CD8-positive, alpha-beta memory T cell (primary cell): Measurements from ENCODE around the gene C11orf42. TPM values are rescaled to one million over a fixed set of nuclear protein-coding genes. Genes with fewer than 3 reads are reported as not detected.

Experiments
- CTCF ChIA-PET: fragments of 350-600 bp; sonication (Branson Sonifier 250); formaldehyde crosslinking; loops from one replicate; lab custom pipeline; 2021; ENCODE audit warnings: antibody characterized with exemption; lab: Charles Lee
- POLR2A ChIA-PET: fragments of 350-600 bp; sonication (Branson Sonifier 250); formaldehyde crosslinking; loops from one replicate; lab custom pipeline; 2021; ENCODE audit warnings: antibody characterized with exemption; lab: Charles Lee
- DNase-seq, 5 donors: peaks; one replicate each; pipeline versions ENCODE4 v3.0.0 to v3.0.0-alpha.2; 2020 to 2022; ENCODE audit warnings: mixed read lengths in 1 of 5
- H3K27ac ChIP-seq: one replicate; pipeline ENCODE4 v1.7.0; 2013; ENCODE audit warnings: low read depth, mild to moderate bottlenecking, low read length, moderate library complexity
- H3K27me3 ChIP-seq: 2 replicates; pipeline ENCODE4 v1.7.0; 2013; ENCODE audit warnings: low read length, mild to moderate bottlenecking; ENCODE audit not compliant: insufficient read depth, poor library complexity, severe bottlenecking
- H3K36me3 ChIP-seq: 2 replicates; pipeline ENCODE4 v1.7.0; 2013; ENCODE audit warnings: mild to moderate bottlenecking, low read length, moderate library complexity; ENCODE audit not compliant: insufficient read depth
- H3K4me1 ChIP-seq: 2 replicates; pipeline ENCODE4 v1.7.0; 2013; ENCODE audit warnings: mild to moderate bottlenecking, low read length, moderate library complexity; ENCODE audit not compliant: insufficient read depth
- H3K4me3 ChIP-seq: 2 replicates; pipeline ENCODE4 v1.7.0; 2013; ENCODE audit warnings: mild to moderate bottlenecking, low read length
- H3K9me3 ChIP-seq: 2 replicates; pipeline ENCODE4 v1.7.0; 2013; ENCODE audit warnings: mild to moderate bottlenecking, low read length
- H3K27ac Mint-ChIP-seq, 8 donors: one replicate each; pipeline ENCODE4 v1.8.0; 2020 to 2021; ENCODE audit warnings: mixed read lengths in 8 of 8, mild to moderate bottlenecking in 6 of 8, inconsistent platforms in 3 of 8, moderate library complexity in 3 of 8
- H3K27me3 Mint-ChIP-seq, 2 donors: one replicate each; pipeline ENCODE4 v1.8.0; 2020 to 2021; ENCODE audit warnings: mixed read lengths in 2 of 2, mild to moderate bottlenecking in 1 of 2, moderate library complexity in 1 of 2
- H3K36me3 Mint-ChIP-seq, 3 donors: one replicate each; pipeline ENCODE4 v1.8.0; 2020 to 2021; ENCODE audit warnings: mixed read lengths in 3 of 3, inconsistent platforms in 1 of 3, mild to moderate bottlenecking in 1 of 3
- H3K4me1 Mint-ChIP-seq, 3 donors: one replicate each; pipeline ENCODE4 v1.8.0; 2020 to 2021; ENCODE audit warnings: mixed read lengths in 3 of 3, inconsistent platforms in 1 of 3, mild to moderate bottlenecking in 1 of 3
- H3K4me3 Mint-ChIP-seq, 7 donors: one replicate each; pipeline ENCODE4 v1.8.0; 2020 to 2021; ENCODE audit warnings: mixed read lengths in 7 of 7, mild to moderate bottlenecking in 6 of 7, moderate library complexity in 4 of 7, inconsistent platforms in 2 of 7
- H3K9me3 Mint-ChIP-seq, 5 donors: one replicate each; pipeline ENCODE4 v1.8.0; 2020 to 2022; ENCODE audit warnings: mixed read lengths in 5 of 5, mild to moderate bottlenecking in 3 of 5, moderate library complexity in 2 of 5, inconsistent platforms in 1 of 5
- polyA plus RNA-seq: library from polyadenylated mRNA; unstranded; fragments of 300-500 nt; fragmentation: Illumina TruSeq; gene quantifications from one replicate; pipeline ENCODE4 v1.2.3, GENCODE V29; 2021
- total RNA-seq, 2 experiments: library from RNA; stranded (reverse); gene quantifications; one replicate each; pipeline ENCODE4 v1.2.3, GENCODE V29; 2021

Gene C11orf42, protein sequence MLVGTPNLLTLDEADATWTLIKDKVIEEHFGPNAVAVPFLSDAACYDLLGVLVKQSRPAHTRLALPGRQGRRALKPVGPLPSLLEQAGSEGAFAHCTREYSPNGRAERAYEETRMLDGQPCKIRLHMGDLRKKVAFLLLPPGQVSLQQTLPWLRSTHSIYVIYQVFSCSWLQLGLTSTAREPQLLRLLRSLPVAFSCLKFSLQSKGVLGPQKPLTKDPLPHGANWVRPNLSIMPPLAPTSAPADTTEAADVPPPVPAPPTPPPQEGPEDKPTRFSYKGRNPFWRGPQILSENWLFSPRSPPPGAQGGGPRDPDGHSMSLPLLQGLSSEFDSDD
- total RNA-seq (not detected), polyA plus RNA-seq (not detected)

DNA sequence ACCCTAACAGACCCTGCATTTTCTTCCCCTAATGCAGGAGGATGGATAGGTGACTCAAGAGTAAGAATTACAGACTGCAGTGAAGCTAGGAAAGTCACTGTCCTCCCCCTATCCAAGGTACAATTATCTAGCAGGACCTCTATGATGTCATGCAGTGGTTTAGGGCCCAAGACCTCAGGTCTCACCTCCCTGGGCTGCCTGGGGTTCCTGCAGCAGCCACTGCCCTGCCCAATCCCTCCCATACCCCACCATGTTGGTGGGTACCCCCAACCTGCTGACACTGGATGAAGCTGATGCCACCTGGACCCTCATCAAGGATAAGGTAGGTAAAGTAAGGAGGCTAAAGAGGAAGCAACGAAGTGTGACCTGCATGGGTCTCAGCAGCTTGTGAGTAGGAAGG is at the start of gene C11orf42:
TSS of gene C11orf42 (plus strand) at position 192 of the 400 bp plus-strand sequence. CDS start at position 251, 59 bp downstream.
- Histone ChIP-seq H3K4me3 (no peak within 1 kb of the TSS), H3K27ac (no peak within 1 kb of the TSS), H3K9me3 (no peaks in the 10 kb centered on the region), H3K27me3 (no peaks in the 10 kb centered on the region), H3K36me3 (no peaks in the 10 kb centered on the region), H3K4me1 (peaks cover 30% of the 10 kb centered on the region)
- Mint-ChIP-seq H3K27me3 (no peaks in the 10 kb centered on the region), H3K9me3 (no peaks in the 10 kb centered on the region), H3K27ac (peak within 1 kb of the TSS in 5 of 8 donors; percentile 1 to 90 (median 73)), H3K36me3 (peaks cover 0 to 49% (median 9%) of the 10 kb centered on the region in 3 donors), H3K4me1 (peaks cover 39 to 47% (median 45%) of the 10 kb centered on the region in 3 donors), H3K4me3 (no peak within 1 kb of the TSS)
- ChIA-PET POLR2A (no interaction called here), CTCF (no interaction called here)
- no peak for DNase-seq

DNA sequence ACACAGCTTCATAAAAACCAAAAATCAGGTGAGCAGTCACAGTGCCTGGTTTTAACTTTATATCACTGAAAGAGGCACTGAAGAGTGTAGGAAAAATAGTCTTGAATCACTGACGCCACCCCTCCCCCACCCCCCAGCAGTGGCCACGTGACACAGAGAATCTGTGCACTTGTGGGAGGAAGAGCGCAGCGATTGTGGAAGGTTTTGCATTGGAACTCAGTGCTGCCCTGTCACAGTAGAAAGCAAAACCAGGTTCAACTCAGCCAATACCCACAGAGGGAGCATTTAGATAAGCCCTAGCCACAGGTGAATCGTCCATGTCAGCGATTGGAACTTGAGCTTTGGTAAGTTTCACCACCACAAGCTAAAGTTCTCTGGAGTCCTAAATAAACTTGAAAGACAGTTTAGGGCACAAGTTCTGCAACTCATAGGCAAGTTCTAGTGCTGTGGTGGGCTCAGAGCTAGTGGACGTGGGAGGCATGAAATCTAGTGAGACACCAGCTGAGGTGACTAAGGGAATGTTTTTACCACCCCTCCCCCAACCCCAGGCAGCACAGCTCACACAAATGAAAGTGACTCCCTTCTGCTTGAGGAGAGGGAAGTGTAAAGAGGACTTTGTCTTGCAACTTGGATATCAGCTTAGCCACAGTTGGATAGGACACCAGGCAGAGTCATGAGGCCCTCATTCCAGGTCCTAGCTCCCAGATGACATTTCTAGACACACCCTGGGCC is 48.6 kb upstream of the C11orf42 start:
- Histone ChIP-seq H3K27me3 (no peaks in the 10 kb centered on the region), H3K4me1 (no peaks in the 10 kb centered on the region), H3K4me3 (no peak overlapping the region), H3K9me3 (no peaks in the 10 kb centered on the region), H3K27ac (no peak overlapping the region), H3K36me3 (no peaks in the 10 kb centered on the region)
- H3K36me3 Mint-ChIP-seq = no peaks in the 10 kb centered on the region
- no peak overlapping the region for H3K4me3 Mint-ChIP-seq
- POLR2A ChIA-PET = no interaction called here
- no peaks in the 10 kb centered on the region for H3K4me1 Mint-ChIP-seq
- peak overlapping the region in 1 of 8 donors; percentile 43 for H3K27ac Mint-ChIP-seq
- H3K9me3 Mint-ChIP-seq = peaks cover 0 to 2% (median 0%) of the 10 kb centered on the region in 5 donors
- peaks cover 6 to 26% of the 10 kb centered on the region in 2 donors for H3K27me3 Mint-ChIP-seq
- no peak for DNase-seq
- CTCF ChIA-PET = no interaction called here

DNA sequence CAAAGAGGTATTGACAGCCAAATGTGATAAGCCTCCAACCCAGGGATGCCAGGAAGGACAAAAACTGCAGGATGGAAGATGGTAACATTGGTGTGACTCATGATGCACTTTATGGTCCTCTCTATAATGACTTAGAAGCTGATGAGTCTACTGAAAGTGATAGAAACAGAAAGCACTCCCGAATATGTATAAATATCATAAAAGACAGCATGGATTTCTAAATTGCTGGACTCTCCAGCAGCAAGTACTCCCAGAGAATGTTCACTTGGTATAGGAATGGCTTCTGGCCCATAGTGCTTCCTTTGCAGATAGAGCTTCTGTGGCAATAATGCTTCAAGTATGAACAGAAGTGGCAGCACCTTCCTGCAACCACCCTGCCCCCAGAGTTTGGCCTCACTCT is 35.1 kb upstream of the C11orf42 start, which contains the start of gene OR52B2:
TSS of gene OR52B2 (minus strand) at position 101 of the 400 bp plus-strand sequence. CDS start at position 101, 0 bp downstream.
- H3K27ac ChIP-seq = no peak within 1 kb of the TSS
- Mint-ChIP-seq H3K9me3 (peaks cover 0 to 5% (median 2%) of the 10 kb centered on the region in 5 donors), H3K4me3 (peak within 1 kb of the TSS in 1 of 7 donors; percentile 49), H3K4me1 (no peaks in the 10 kb centered on the region), H3K27me3 (peaks cover 0 to 12% of the 10 kb centered on the region in 2 donors), H3K27ac (no peak within 1 kb of the TSS), H3K36me3 (peaks cover 0 to 11% (median 0%) of the 10 kb centered on the region in 3 donors)
- no peak for DNase-seq
- no peaks in the 10 kb centered on the region for H3K9me3 ChIP-seq
- H3K36me3 ChIP-seq = no peaks in the 10 kb centered on the region
- POLR2A ChIA-PET = no interaction called here
- H3K27me3 ChIP-seq = no peaks in the 10 kb centered on the region
- CTCF ChIA-PET = no interaction called here
- H3K4me3 ChIP-seq = no peak within 1 kb of the TSS
- no peaks in the 10 kb centered on the region for H3K4me1 ChIP-seq

DNA sequence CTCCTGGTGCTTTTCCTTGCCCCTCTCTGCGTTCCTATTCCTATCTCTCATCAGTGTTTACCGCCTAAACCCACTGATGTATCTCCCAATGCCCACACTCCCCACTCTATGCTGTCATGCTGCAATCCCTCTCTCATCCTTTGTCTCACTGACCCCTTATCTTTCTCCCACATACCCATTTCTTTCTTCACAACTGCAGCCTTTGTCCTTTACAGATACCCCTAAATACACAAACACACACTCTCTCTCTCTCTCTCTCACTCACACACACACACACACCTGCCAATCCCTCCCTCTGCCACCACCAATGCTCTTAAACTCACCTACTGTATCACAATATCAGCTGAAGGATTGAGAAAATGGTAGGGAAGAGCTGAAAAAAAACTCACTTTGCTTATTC is 29.9 kb upstream of the C11orf42 start:
- Histone ChIP-seq H3K27me3 (no peaks in the 10 kb centered on the region), H3K4me3 (no peak overlapping the region), H3K9me3 (no peaks in the 10 kb centered on the region), H3K36me3 (no peaks in the 10 kb centered on the region), H3K4me1 (no peaks in the 10 kb centered on the region), H3K27ac (no peak overlapping the region)
- DNase-seq = no peak
- peak overlapping the region in 1 of 8 donors; percentile 10 for H3K27ac Mint-ChIP-seq
- CTCF ChIA-PET = no interaction called here
- peaks cover 7 to 10% of the 10 kb centered on the region in 2 donors for H3K27me3 Mint-ChIP-seq
- peaks cover 0 to 11% (median 2%) of the 10 kb centered on the region in 5 donors for H3K9me3 Mint-ChIP-seq
- peaks cover 0 to 11% (median 2%) of the 10 kb centered on the region in 3 donors for H3K36me3 Mint-ChIP-seq
- H3K4me3 Mint-ChIP-seq = no peak overlapping the region
- peaks cover 14 to 23% (median 22%) of the 10 kb centered on the region in 3 donors for H3K4me1 Mint-ChIP-seq
- POLR2A ChIA-PET = no interaction called here

DNA sequence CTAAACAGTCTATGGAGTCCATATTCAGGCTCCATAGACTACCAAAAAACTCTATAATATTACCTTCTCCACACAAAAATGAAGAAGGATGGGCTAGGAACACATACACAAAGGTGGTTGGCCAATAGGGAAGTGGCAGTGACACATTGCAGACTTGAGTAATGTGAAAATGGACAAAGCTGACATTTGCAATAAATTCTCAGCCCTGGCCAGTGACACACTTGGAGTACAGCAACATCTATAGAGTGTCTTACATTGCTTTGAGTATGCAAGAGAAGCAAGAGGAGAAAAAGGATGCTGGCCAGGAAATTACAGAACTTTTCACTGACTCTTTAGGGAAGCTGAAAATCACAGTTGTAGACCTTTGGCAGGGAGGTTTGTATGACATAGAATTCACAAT is 13.6 kb upstream of the C11orf42 start:
- CTCF ChIA-PET = no interaction called here
- H3K9me3 Mint-ChIP-seq = peaks cover 0 to 1% (median 0%) of the 10 kb centered on the region in 5 donors

DNA sequence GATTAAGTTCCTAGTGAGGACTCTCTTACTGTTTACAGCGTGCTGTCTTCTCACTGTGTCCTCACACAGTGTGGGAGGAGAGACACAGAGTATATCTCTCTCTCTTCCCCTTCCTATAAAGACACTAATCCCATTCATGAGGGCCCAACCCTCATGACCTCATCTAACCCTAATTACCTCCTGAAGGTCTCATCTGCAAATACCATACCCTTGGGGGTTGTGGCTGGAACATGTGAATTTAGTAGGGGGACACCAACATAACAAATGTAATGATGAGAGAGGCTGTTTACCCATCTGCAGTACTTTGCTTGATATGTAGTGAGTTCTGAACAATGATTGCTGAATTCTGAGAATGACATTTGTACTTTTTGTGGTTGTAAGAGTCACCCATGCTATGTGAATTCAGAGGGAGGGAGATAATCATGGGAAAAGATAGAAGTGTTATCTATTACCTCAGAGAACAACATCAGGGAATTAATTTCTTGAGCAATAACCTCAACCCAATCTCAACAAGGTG is 11.2 kb upstream of the C11orf42 start:
- Histone ChIP-seq H3K27me3 (no peaks in the 10 kb centered on the region), H3K4me3 (no peak overlapping the region), H3K9me3 (no peaks in the 10 kb centered on the region), H3K4me1 (no peaks in the 10 kb centered on the region), H3K27ac (no peak overlapping the region), H3K36me3 (no peaks in the 10 kb centered on the region)
- Mint-ChIP-seq H3K36me3 (peaks cover 0 to 2% (median 0%) of the 10 kb centered on the region in 3 donors), H3K9me3 (no peaks in the 10 kb centered on the region), H3K4me3 (no peak overlapping the region), H3K27ac (no peak overlapping the region), H3K4me1 (peaks cover 11 to 19% (median 19%) of the 10 kb centered on the region in 3 donors), H3K27me3 (no peaks in the 10 kb centered on the region)
- ChIA-PET CTCF (no interaction called here), POLR2A (no interaction called here)
- no peak for DNase-seq

More for the DNA sequence above, 13.6 kb upstream of the C11orf42 start:
- no peak overlapping the region for H3K4me3 ChIP-seq
- POLR2A ChIA-PET = no interaction called here
- DNase-seq = no peak
- H3K36me3 ChIP-seq = no peaks in the 10 kb centered on the region
- H3K27me3 ChIP-seq = no peaks in the 10 kb centered on the region
- no peaks in the 10 kb centered on the region for H3K4me1 ChIP-seq
- H3K36me3 Mint-ChIP-seq = peaks cover 0 to 2% (median 0%) of the 10 kb centered on the region in 3 donors
- no peak overlapping the region for H3K27ac ChIP-seq
- H3K9me3 ChIP-seq = no peaks in the 10 kb centered on the region
- peak overlapping the region in 1 of 8 donors; percentile 59 for H3K27ac Mint-ChIP-seq
- no peak overlapping the region for H3K4me3 Mint-ChIP-seq
- peaks cover 8 to 9% (median 8%) of the 10 kb centered on the region in 3 donors for H3K4me1 Mint-ChIP-seq
- H3K27me3 Mint-ChIP-seq = no peaks in the 10 kb centered on the region

DNA sequence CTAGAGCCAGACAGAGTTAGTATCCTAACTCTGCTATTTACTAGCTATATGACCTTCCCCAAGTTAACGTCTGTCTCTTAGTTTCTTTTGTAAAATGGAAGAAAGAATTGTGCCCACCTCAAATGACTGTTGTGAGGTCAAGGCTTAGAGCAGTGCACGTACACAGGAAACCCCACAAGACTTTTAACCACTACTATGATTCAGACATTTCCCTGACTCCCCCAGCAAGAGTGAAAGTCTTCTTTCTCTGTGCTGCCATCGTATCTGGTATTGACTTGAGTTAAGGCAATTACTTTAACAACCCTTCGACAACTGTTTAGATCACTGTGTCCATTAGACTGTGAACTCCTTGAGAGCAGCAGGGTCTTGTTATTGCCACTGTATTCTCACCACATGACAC is 9.0 kb upstream of the C11orf42 start:
- POLR2A ChIA-PET = no interaction called here
- Histone ChIP-seq H3K4me3 (no peak overlapping the region), H3K27ac (no peak overlapping the region), H3K36me3 (no peaks in the 10 kb centered on the region), H3K27me3 (no peaks in the 10 kb centered on the region), H3K9me3 (no peaks in the 10 kb centered on the region), H3K4me1 (peaks cover 11% of the 10 kb centered on the region)
- H3K36me3 Mint-ChIP-seq = peaks cover 0 to 2% (median 0%) of the 10 kb centered on the region in 3 donors
- H3K27ac Mint-ChIP-seq = peak overlapping the region; percentile 5 to 81 (median 56)
- no peaks in the 10 kb centered on the region for H3K27me3 Mint-ChIP-seq
- no peaks in the 10 kb centered on the region for H3K9me3 Mint-ChIP-seq
- peak overlapping the region in 4 of 7 donors; percentile 3 to 61 (median 18) for H3K4me3 Mint-ChIP-seq
- DNase-seq = no peak
- CTCF ChIA-PET = no interaction called here
- peaks cover 21 to 33% (median 30%) of the 10 kb centered on the region in 3 donors for H3K4me1 Mint-ChIP-seq
